Fibroblast of skin of left biceps (primary cell): ENCODE measurements around the gene ARMC3.
"Not testable (repeated sequence)": the region's sequence is repeated elsewhere in the genome, so short reads cannot be mapped to it uniquely, and the experiment has no call there.

Experiments used
- DNase-seq, 2 experiments: peaks; one replicate each; pipeline ENCODE4 v3.0.0-alpha.2; 2013; ENCODE audit warnings: low read depth in 2 of 2

The ARMC3 gene

GRCh38 chr10:23047201-23048050 lies 119.6 kb downstream of the ARMC3 start:
- no peak for DNase-seq

GRCh38 chr10:23048191-23048590 lies 120.3 kb downstream of the ARMC3 start:
- no peak for DNase-seq

DNA sequence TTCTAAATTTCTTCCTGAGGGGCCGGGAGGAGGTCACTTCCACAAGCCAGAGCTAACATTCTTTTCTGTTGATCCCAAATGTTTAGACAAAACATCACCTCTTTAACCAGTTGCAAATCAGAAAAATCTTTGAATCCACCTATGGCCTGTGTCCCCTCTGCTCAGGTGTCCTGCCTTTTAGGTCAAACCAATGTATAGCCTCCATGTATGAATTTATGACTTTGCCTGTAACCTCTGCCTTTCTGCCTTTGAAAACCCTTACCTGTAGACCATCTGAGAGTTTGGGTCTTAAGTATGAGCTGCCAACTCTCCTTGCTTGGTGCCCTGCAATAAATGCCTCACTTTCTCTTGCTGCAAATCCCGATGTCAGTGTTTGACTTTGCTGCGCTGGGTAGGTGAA lies 123.4 kb downstream of the ARMC3 start:
- no peak for DNase-seq

GRCh38 chr10:23051855-23052331 lies 124.0 kb downstream of the ARMC3 start:
- DNase-seq = no peak

- no peak for DNase-seq
Observed at GRCh38 chr10:23053036-23053435, 125.2 kb downstream of the ARMC3 start.

GRCh38 chr10:23055424-23056185 lies 127.8 kb downstream of the ARMC3 start:
- DNase-seq = no peak

GRCh38 chr10:23056186-23056579 lies 128.3 kb downstream of the ARMC3 start:
- no peak for DNase-seq

DNA sequence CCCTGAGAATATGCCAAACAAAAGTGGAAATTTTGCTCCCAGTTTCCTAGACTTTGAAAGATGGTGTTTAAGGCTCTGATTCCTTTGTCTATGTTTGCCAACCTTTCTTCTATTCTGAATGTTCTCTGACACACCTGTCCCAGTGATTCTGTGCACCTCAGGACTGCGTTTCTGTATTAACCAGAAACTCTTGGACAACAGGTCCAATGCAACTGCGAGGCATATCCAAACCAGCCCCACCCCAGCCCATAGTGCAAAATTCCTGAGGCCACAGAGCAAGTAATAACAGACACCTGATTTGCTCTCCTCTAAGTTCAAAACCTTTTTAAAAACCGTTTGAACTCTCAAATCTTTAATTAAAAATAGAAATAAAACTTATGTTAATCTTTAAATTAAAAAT lies 130.5 kb downstream of the ARMC3 start:
- DNase-seq = no peak

GRCh38 chr10:23060918-23061317 lies 133.1 kb downstream of the ARMC3 start:
- DNase-seq = no peak

DNA sequence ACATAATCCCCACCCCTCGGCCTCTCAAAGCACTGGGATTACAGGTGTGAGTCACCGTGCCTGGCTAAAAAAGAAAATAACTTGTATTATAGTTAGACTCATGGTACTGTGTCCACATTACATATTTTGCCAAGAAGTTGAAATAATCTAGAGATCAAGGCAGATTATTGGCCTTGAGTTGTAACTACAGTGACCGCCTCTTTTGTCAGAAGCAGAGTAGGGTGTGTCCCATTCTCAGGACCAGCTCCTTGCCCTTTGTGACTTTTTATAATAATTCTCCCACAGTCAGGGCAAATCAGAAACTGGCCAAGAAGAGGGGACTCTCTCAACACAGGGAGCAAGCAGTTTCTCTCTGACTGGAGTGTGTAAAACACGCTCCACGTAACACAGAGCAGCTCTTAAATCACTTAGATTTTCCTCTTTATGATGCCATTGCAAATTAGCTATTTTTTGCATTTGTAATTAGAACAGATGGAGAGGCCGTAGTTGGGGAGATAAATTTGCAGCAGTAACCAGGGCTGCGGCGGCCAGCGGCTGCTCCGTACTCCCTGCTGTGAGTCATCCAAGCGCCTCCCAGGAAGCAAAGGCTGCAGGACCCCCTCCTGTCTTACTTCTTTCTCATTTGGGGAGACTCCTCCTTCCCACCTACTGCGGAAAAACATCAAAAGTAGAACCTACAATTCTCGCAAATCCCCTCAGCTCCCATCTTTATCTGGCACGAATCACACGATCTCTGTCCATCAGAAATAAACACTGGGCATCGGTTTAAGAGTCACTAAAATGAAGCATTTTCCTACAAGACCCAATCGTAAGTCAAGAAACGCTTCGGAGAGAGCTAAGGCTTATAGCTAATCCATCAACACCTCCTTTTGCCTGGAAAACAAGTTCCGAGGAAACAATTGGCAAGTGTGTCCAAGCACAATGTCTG lies 135.5 kb downstream of the ARMC3 start:
- no peak for DNase-seq

DNA sequence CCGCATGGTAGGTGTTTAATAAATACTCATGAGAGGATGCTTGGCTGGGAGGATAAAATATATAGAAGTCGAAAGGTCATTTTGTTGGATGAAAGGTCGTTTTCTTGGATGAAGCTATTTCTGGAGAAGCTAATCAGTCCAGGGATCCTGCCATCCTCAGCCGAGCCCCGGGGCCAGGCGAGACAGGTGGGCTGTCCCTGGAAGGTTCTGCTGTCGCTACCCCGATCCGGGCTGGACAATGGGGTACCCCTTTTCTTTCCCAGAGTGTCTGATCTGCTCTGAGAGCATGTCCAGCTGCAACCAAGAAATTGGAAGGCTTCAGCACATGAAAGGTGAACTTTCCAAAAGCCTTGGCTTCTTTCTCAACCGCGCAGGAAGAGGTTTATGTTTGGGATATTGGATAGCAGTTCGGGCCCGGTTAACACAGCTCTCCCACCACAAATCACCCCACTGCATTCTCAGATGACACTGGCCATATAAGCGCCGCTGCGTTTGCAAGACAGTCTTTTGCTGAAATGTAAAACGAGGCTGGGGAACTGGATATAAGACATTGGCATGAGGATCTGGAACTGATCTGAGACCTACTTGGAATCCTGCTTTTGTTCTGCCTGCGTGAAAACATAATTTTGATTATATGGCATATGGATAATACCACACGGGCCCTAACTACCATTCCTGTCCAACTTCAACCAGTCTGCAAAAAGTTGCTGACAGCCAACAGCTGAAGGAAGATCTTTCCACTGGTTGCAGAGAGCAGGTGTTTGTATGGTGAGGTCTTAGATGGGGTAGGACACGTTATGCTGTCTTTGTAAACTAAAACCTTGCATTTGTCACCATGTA lies 136.3 kb downstream of the ARMC3 start:
- DNase-seq = no peak

DNA sequence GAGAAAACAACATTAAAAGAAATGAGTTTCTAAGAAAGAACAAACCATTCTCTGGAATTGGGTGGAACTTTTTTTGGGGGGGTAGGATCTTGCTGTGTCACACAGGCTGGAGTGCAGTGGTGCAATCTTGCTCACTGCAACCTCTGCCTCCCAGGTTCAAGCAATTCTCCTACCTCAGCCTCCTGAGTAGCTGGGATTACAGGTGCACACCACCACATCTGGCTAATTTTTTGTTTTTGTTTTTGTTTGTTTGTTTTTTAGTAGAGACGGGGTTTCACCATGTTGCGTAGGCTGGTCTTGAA lies 136.9 kb downstream of the ARMC3 start:
- not testable (repeated sequence) for DNase-seq

- DNase-seq = peak; percentile 12 to 24
Observed at GRCh38 chr10:23065181-23065948, 137.5 kb downstream of the ARMC3 start.

DNA sequence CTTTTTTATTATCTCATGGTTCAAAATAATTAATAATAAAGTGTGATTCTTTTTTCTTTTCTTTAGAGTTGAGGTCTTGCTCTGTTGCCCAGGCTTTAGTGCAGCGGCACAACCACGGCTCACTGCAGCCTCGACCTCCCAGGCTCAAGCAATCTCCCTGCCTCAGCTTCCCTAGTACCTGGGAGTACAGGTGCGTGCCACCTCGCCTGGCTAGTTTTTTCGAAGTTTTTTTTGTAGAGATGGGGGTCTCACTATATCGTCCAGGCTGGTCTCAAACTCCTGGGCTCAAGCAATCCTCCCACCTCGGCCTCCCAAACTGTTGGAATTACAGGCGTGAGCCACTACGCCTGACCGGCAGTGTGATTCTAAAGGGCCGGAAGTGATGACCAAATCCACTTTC lies 139.5 kb downstream of the ARMC3 start:
- DNase-seq = no peak

DNA sequence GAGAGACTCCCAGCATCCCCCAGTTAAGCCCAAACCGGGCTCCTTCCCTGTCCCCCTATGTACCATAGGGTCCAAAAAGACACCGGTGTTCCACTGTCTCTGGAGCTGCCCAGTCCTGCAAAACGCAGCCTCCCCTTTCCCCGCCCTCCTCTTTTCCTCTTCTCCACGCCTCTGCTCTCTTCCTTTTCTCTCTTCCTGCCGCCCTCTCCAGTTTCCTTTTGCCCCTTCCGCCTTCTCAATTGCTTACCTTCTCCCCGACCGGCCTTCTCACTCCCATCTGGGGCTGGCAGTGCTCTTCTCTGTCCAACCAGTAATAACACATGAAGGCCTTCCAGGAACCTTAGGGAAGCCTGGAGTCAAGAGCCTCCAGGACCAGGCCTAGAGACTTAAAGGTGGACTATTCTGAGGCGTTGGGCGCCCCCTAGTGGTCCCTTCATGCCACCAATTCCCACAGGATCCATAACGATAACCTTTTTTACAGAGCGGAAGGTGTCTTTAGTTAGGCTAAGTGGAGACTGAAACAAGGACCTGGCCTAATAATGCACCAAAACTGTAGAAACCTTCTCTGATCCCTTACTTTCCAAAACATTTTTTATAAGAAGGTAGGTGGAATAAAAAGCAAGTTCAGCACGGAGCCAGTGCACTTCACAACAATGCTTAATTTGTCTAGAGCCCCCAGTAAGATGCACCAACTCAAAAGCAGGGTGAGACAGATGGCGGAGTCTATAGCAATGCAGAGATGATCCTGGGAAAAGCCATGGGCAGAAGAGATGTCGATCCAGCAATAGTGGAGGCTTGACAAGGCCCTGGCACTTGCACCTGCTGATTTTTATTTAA lies 140.3 kb downstream of the ARMC3 start:
- peak; percentile 21 to 26 for DNase-seq

DNA sequence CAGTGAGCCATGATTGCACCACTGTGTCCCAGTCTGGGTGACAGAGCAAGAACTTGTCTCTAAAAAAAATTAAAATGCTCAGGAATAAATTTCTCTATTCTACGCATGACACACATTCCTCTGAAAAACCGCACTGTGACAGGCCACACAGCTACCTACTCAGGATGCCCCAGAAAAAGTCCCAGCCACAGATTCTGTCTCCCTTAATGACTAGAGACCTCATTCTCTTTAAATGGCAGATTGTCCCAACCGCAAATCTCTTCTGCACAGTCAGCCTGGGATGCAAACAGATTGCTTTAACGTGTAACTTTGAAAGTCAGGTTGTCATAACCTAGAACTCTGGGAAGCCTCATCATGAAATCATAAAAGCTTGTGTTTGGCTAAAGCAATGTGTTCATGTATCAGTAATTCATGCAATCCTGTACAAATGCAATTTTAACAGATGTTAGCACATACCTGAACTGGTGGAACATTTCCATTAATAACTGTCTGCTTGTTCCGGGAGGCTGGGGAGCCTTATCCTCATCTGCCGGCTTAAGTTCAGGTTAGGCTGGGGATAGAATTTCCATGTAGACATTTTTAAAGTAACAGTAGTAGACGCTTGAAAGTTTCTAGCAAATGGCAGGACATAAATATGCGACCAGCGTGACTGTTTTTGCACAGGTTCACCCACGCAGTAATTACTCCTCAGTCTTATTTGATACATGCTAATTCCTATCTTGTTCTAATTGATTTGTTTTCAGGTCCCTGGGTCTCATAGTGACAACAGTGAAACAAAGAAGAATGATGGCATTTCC lies 141.4 kb downstream of the ARMC3 start:
- DNase-seq = no peak

GRCh38 chr10:23070092-23070912 lies 142.4 kb downstream of the ARMC3 start:
- DNase-seq = not testable (repeated sequence)

GRCh38 chr10:23070913-23071218 lies 143.0 kb downstream of the ARMC3 start:
- DNase-seq = no peak
